ENCODE data around the gene OR51B2.
"Not testable (repeated sequence)": the region's sequence is repeated elsewhere in the genome, so short reads cannot be mapped to it uniquely, and the experiment has no call there.

OR51B2 gene, protein sequence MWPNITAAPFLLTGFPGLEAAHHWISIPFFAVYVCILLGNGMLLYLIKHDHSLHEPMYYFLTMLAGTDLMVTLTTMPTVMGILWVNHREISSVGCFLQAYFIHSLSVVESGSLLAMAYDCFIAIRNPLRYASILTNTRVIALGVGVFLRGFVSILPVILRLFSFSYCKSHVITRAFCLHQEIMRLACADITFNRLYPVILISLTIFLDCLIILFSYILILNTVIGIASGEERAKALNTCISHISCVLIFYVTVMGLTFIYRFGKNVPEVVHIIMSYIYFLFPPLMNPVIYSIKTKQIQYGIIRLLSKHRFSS

DNA sequence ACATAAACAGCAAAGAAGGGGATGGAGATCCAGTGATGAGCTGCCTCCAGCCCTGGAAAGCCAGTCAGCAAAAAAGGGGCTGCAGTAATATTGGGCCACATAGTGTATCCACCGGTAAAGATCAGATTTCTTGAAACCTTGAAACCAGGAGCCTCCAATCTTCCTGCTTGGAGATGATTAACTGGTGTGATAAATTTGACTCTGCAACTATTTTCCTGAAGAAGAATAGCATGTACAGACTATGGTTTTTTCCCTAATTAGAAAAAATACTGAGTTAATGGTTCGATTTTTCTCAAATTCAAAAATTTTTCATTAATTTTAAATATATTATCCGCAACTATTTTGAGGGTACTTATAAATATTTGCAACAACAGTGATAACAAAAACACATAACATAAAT is at the start of gene OR51B2:
Gene OR51B2 (minus strand): TSS at position 101 of the 400 bp plus-strand sequence. CDS start 0 bp downstream, at position 101.
- no peak for DNase-seq

DNA sequence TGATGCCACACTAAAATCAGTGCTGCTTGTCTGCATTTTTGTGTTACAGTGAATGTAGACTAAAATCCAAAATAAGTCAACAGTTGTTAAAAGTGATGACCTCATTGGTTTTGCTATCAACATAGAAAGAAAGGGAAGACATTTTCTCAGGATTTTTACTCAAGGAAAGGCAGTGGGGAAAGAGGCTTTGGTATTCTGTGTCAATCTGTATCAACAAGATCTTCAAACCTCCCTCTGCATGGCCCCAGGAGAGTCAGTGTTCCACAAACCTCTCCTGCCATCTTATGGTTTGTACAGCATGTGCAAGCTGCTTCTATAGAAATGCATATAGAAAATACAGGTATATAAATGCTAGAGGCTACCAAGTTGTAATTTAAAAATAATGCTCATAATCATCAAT is 45.7 kb upstream of the OR51B2 start:
- no peak for DNase-seq

DNA sequence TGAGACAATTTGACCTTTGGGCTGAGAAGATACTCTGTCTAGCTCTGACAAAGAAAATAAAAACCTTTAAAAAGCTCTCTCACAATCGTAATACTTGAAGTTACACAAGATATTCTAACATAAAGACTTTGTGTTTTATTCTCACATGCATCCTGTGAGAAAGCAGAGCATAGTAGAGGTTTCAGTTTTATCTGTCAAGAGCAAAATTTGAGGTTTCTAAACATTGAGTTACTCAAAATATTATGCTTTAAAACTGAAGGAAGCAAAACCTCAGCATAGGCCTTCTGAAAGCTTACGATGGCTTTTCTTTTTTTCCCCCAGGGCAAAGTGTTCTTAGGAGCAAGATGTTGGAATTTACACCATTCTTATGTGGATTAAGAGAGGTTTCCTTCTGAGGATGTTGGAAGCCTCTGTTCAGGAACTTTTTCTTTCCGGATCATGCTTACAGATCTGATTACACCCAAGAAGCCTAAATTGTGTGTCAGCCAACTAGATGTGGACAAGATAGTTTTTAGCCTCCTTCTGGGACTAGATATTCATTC is 44.5 kb upstream of the OR51B2 start:
- no peak for DNase-seq

DNA sequence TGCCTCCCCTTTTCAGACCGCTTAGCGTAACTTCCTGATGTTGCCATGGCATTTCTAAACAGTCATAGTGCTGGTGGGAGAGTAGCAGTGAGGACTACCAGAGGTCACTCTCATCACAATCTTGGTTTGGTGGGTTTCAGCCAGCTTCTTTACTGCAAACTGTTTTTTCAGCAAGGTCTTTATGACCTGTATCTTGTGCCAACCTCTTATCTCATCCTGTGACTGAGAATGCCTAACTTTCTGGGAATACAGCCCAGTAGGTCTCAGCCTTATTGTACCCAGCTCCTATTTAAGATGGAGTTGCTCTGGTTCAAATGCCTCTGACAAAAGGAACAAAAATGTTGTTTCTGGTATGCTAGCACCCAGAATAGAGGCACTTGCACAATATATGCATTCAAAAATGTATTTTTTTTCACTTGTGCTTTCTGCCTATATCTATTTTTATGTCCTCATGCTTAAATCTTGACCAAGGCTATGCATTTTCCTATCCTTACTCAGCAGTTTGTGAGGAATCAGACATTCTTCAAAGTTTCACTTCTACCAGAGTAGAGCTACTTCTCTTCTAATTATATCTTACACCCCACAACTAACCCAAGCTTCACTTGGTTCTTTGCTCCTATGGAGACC is 43.5 kb upstream of the OR51B2 start:
- no peak for DNase-seq

DNA sequence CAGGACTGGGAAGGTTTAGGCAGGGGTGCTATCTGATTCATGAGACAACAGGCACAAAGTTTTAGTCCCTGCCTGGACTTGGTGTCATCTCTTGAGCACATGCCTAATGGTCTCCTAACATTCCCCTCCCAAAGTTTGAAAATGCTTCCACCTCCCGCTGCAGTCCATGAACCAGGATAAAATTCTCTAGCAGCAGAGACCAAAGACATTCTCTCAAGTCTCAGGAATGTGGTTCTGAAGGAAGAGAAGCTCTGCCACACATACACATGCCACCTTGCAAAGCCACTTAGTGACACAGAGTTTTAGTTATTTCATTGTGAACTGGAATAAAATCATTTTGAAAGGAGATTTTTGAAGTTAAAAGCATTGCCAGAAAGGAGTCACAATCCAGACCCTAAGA is 42.8 kb upstream of the OR51B2 start:
- DNase-seq = no peak

DNA sequence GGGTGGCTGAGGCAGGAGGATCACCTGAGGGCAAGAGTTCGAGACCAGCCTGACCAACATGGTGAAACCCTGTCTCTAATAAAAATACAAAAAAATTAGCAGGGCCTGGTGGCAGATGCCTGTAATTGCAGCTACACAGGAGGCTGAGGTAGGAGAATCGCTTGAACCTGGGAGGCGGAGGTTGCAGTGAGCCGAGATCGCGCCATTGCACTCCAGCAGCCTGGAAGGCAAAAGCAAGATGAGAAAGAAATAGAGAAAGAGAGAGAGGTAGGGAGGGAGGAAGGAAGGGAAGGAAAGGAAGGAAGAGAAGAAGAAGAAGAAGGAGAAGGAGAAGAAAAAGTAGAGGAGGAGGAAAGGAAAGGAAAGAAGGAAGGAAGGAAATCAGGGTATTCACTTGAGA is 42.3 kb upstream of the OR51B2 start:
- not testable (repeated sequence) for DNase-seq

DNA sequence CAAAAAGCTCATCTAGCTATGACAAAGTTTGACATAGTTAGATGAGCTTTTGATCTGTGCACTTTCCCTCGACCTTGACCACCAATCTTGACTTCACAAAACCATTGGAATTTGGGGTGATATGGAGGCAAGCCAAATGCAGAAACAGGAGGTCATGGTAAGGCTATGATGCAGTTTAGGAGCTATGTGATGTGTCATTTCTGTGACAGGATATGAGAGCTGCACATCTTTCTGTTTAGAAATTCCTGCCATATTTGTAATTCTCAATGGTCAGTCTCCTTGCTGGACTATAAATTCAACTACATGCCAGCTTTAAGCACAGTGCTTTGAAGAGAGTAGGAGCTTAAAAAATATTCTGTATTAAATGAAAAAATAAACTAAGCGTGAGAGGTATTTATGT is 40.1 kb upstream of the OR51B2 start:
- DNase-seq = no peak

DNA sequence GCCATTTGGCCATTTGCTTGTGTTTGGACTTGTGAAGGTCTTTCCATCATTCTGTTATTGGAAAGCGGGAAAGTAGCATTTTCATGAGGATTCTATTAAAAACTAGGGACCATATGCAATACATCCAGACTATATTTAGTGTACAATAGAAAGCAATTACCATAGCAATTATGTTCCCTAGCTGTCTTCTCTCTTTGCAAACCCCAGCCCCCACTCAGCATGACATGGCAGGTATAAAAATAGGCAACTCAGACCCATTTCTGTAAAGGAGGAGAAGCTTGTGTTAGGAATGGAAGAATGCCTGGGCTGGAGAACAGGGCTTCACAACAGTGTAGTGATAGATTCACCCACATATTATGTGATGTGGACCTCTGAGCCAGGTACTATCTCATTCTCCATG is 39.6 kb upstream of the OR51B2 start:
- DNase-seq = no peak

DNA sequence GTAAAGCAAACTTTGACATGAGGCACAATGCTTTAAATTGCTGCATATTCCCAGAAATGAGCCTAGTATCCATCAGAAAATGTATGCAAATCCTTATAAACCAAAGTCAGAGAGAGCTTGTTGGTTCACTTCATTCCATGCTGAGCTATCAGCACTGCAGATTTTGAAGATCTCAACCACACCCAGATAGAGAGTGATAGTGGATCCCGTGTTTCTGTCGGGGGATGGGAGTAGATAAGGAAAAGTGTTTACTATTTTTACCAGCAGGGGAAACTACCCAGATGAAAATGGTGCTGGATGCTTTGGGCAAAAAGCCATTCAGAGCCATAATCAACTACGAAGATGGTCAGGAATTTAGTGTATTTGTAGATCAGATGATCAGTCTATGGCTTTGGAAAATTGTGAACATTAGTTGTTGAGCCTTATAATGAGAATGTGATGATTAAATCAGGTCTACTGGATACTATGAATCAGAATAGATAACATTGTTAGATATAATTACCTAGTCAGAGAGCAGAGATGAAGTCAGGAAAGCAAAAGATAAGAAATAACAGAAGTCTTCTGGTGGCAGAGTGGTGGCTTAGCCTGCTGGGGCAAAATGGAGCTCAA is 38.0 kb upstream of the OR51B2 start:
- no peak for DNase-seq

DNA sequence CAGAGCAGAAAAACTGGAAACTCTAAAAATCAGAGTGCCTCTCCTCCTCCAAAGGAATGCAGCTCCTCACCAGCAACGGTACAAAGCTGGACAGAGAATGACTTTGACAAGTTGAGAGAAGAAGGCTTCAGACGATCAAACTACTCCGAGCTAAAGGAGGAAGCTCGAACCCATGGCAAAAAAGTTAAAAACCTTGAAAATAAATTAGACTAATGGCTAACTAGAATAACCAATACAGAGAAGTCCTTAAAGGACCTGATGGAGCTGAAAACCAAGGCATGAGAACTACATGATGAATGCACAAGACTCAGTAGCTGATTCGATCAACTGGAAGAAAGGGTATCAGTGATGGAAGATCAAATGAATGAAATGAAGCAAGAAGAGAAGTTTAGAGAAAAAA is 31.9 kb upstream of the OR51B2 start:
- not testable (repeated sequence) for DNase-seq

DNA sequence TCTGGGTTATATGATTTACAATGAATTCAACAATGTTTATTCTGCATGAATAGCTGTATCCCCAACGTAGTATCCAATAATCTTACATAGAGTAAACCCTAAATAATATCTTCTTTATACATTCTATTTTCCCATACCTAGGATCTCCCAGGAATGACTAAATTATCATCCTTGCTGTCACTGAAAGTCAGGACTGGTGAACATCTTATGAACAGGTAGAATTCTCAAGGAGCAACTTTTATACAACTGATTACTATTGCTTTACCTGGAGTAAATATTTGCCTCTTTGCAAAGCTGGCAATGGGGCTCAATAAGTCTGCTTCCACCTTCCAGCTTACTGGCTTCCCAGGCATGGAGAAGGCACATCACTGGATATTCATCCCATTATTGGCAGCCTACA is 27.1 kb upstream of the OR51B2 start, which contains the start of gene OR51B6:
Gene OR51B6 (plus strand): TSS at position 301 of the 400 bp plus-strand sequence. CDS start 0 bp downstream, at position 301.
- no peak for DNase-seq

DNA sequence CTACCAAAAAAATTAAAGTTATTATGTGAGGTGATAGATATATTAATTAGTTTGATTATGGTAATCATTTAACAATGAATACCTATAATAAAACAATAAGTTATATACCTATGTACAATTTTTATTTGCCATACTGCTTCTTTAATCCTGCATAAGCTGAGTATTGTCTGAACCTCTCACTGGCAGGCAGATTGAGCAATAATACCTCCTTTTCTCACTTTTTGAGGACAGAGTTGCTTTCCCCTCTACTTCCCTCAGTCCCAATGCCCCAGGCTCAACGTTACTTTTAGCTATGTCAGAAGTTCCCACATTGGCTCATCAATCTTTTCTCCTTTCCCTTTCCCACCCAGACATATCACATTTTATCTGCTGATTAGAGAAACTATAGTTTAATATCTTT is 25.5 kb upstream of the OR51B2 start:
- DNase-seq = no peak

DNA sequence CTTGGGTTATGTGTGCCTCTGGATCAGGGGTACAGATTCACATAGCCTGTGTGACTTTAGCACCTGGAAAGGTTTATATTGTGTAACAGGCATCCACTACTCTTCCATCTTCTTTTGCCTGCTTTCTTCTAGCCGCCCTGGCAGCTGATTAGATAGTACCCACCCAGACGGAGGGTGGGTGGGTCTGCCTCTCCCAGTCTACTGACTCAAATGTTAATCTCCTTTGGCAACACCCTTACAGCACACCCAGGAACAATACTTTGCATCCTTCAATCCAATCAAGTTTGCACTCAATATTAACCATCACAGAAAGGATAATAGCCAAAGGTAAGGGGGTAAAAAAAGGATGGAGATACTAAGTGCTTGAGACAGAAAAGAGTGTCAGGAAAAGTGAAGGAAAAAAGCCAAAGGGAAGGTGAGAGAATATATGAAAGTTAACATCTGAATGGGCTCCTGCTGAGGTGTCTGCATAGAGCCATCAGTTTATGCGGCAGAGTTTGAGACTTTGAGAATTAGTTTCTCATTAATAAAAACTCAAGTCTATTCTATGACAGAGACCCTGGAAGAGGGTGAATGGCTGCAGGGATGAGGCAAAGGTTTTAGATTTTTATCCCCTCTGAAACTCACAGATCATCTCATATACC is 24.6 kb upstream of the OR51B2 start:
- DNase-seq = no peak

DNA sequence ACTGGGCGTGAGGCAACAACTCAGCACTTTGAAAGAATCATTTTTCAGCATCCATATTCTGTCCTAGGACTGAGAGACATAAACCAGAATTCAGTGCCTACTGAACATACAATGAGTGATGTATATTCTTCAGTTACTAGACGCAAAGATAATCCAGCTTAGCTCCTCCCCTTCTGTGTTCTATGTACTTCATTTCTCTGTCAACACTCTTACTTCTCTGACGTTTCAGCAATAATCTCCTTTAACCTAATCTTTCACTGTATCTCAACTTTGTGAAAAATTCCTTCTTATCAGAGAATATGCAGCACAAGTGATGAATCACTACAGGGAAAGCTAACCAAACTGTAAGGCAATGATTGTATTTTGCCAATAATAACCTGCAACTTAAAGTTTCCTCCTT is 21.7 kb upstream of the OR51B2 start:
- no peak for DNase-seq

DNA sequence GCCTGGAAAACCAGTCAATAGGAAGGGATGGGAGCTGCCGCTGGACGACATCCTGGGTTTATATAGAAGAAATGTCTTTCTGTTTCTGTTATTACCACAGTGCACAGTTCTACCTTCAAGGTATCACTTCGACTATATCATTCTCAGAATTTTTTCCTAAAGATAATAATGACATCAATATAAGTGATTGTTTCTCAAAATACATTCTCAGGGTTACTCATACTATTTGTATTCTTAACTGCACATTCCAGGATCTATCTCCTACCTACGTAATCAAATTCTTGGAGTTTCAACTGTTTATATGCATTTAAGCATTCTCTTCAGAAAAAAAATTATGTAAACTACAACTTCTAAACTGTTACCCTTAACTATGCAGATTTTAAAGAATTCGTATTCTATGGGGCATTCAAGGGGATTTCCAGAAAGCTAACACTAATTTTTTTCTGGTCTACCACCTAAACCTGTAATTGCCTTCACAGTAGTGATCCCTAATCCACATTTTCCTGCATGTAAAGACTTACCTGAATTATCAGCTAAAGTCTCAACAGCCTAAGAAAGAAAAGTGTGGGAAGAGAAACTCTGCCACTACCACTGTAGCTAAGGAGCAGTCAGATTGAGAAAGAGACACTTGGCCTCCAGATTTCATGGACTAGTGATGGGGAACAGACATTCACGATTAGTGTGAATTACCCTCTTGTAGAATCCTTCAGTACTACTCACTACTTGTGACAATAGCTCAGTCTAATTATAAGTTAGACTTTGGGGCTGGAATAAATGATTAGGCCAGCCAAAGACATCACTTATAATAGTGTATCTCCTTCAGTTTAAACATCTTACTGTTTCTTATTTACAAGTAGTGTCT is 19.6 kb upstream of the OR51B2 start, which contains the start of gene OR51B5:
Gene OR51B5 (minus strand): TSS at position 51 of the 862 bp plus-strand sequence. CDS start 0 bp downstream, at position 51.
- no peak for DNase-seq

DNA sequence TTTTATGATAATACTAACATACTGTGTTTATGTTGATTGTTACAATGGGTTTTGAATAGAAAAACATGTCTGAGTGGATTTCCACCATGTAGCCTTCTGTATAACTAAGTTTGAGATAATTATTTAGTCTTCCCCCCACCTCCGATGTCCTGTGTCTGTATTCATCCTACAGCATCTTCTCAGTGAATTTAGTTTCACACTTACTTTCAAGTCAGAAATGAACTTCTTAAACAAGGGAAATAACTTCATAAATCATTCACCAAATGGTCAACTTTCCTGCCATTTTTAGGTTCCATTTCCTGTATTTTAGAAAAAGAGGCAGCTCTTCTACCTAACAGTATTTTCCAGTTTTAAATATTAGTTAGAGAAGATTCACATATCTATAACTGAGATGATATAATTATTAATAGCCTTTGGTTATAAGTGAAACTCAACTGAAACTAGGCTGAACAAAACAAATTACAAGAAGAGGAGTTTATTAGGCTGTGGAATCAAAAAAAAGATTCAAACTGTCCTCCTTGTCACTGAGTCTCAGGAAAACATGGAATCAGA is 15.8 kb upstream of the OR51B2 start:
- DNase-seq = no peak

DNA sequence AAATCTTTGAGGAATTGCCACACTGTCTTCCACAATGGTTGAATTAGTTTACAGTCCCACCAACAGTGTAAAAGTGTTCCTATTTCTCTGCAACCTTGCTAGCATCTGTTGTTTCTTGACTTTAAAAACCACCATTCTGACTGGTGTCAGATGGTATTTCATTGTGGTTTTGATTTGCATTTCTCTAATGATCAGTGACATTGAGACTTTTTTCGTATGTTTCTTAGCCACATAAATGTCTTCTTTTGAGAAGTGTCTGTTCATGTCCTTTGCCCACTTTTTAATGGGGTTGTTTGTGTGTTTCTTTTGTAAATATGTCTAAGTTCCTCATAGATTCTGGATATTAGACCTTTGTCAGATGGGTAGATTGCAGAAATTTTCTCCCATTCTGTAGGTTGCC is 13.2 kb upstream of the OR51B2 start:
- DNase-seq = not testable (repeated sequence)

DNA sequence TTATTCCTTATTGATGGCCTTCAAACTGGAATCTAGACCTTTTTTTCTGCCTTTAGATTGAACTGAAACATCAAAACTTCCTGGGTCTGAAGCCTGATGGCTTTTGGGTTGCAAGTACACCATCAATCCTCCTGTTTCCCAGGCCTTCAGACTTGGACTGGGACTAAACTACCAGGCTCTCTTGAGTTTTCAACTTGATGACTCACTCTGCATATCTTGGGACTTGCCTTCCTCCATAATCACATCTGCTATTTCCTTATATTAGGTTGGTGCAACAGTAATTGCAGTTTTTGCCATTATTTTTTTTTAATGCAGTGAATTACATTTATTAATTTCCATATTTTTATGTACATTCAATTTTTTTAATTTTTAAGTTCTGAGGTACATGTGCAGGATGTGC is 12.2 kb upstream of the OR51B2 start:
- DNase-seq = no peak

DNA sequence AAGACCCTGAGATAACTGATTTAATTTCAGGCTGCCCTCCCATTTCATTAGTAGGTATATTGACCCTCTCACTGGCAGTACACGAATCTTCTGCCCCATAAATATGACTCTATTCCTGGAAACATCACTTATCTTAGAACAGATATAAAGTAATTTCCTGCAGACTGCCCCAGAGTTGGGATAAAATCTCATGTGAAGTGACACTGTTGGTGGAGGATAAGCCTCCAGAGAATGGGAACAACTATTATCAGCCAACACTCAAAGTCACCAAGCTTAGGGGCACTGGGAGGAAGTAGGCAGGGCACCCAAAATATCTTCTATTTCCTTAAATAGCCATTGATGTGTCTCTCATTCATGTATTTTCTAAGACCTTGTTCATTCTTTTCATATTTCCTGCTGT is 11.1 kb upstream of the OR51B2 start:
- no peak for DNase-seq

DNA sequence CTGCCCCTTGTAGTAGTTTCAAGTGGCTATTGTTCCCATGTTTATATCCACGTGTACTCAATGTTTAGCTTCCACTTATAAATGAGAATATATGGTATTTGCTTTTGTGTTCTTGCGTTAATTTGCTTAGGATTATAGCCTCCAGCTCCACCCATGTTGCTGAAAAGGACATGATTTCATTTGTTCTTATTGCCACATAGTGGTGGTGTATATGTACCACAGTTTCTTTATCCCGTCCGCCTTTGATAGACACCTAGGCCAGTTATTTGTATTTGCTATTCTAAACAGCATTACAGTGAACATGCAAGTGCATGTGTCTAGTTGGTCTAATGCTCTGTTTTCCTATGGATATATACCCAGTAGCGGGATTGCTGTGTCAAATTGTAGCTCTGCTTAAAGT is 6.8 kb downstream of the OR51B2 start:
- no peak for DNase-seq

DNA sequence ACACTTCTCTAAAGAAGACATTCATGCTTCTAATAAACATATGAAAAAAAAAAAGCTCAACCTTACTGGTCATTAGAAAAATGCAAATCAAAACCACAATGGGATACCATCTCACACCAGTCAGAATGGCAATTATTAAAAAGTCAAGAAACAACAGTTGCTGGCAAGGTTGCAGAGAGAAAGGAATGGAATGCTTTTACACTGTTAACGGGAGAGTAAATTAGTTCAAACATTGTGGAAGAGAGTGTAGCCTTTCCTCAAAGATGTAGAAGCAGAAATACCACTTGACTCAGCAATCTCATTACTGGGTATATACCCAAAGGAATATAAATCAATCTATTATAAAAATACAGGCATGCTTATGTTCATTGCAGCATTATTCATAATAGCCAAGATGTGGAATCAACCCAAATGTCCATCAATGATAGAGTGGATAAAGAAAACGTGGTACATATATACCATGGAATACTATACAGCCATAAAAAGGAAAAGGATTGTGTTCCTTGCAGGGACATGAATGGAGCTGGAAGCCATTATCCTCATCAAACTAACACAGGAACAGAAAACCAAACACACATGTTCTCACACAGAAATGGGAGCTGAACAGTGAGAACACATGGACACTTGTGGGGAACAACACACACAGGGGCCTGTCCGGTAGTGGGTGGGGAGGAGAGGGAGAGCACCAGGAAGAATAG is 10.6 kb downstream of the OR51B2 start:
- not testable (repeated sequence) for DNase-seq

Data from GOT3 (cell line).